Measurements from ENCODE around the gene SMIM7.
"Not testable (repeated sequence)": the region's sequence is repeated elsewhere in the genome, so short reads cannot be mapped to it uniquely, and the experiment has no call there.

The SMIM7 gene

GRCh38 chr19:16679811-16680210, 19.9 kb upstream of the SMIM7 start:
- H3K27me3 ChIP-seq (replicated peaks in 2 of 5; ENCODE audit: control insufficient read depth in 4 of 5, insufficient read depth in 5 of 5, low read length in 4 of 5), result no peaks in the 10 kb centered on the region
- 97% methylated on average over 10 of the region's 11 CpGs for WGBS (ENCODE audit: insufficient coverage)
- peaks cover 0 to 12% (median 0%) of the 10 kb centered on the region in 4 experiments for H3K36me3 ChIP-seq (ENCODE audit: control insufficient read depth in 4 of 4, insufficient read depth in 4 of 4, low read length in 3 of 4)
- ChIA-PET POLR2A (no interaction called here), CTCF (no interaction called here)
- H3K9me3 ChIP-seq (ENCODE audit: control extremely low read depth in 1 of 5, control insufficient read depth in 4 of 5, insufficient read depth in 2 of 5, low read depth in 1 of 5, low read length in 4 of 5), result peaks cover 0 to 17% (median 11%) of the 10 kb centered on the region in 5 experiments
- H3K27ac ChIP-seq (ENCODE audit: insufficient read depth in 1 of 2, low read depth in 1 of 2, low read length in 2 of 2, poor library complexity in 1 of 2, severe bottlenecking in 2 of 2), result no peak overlapping the region
- H3K4me3 ChIP-seq (ENCODE audit: control insufficient read depth in 1 of 7, extremely low read depth in 1 of 7, insufficient read depth in 4 of 7, low read depth in 2 of 7, low read length in 6 of 7), result no peak overlapping the region
- H3K4me1 ChIP-seq (ENCODE audit: control extremely low read depth in 1 of 4, control insufficient read depth in 4 of 4, insufficient read depth in 4 of 4, low read length in 3 of 4), result no peaks in the 10 kb centered on the region
- no peak for DNase-seq

DNA sequence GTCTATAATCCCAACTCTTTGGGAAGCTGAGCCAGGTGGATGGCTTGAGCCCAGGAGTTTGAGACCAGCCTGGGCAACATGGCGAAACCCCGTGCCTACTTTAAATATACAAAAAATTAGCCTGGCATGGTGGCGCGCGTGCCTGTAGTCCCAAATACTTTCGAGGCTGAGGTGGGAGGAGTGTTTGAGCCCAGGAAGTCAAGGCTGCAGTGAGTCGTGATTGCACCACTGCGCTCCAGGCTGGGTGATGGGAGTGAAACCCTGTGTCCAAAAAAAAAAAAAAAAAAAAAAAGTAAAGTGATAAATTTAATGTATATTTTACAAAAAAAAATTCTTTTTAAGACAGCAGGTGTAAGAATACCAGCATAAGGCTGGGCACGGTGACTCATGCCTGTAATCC, 18.6 kb upstream of the SMIM7 start:
- CTCF ChIA-PET, result interaction anchor here (0.7 kb wide), 1 partner anchor 51 kb away, joined by 3 read pairs; no protein-coding TSS in a partner anchor
- H3K9me3 ChIP-seq (ENCODE audit: control extremely low read depth in 1 of 5, control insufficient read depth in 4 of 5, insufficient read depth in 2 of 5, low read depth in 1 of 5, low read length in 4 of 5), result peaks cover 0 to 17% (median 11%) of the 10 kb centered on the region in 5 experiments
- POLR2A ChIA-PET, result no interaction called here
- no peak for DNase-seq
- WGBS (ENCODE audit: insufficient coverage), result 91% methylated on average over 7 of the region's 9 CpGs
- H3K36me3 ChIP-seq (ENCODE audit: control insufficient read depth in 4 of 4, insufficient read depth in 4 of 4, low read length in 3 of 4), result peaks cover 0 to 12% (median 0%) of the 10 kb centered on the region in 4 experiments
- no peaks in the 10 kb centered on the region for H3K27me3 ChIP-seq (replicated peaks in 2 of 5; ENCODE audit: control insufficient read depth in 4 of 5, insufficient read depth in 5 of 5, low read length in 4 of 5)
- no peaks in the 10 kb centered on the region for H3K4me1 ChIP-seq (ENCODE audit: control extremely low read depth in 1 of 4, control insufficient read depth in 4 of 4, insufficient read depth in 4 of 4, low read length in 3 of 4)
- H3K27ac ChIP-seq (ENCODE audit: insufficient read depth in 1 of 2, low read depth in 1 of 2, low read length in 2 of 2, poor library complexity in 1 of 2, severe bottlenecking in 2 of 2), result no peak overlapping the region
- H3K4me3 ChIP-seq (ENCODE audit: control insufficient read depth in 1 of 7, extremely low read depth in 1 of 7, insufficient read depth in 4 of 7, low read depth in 2 of 7, low read length in 6 of 7), result no peak overlapping the region

GRCh38 chr19:16677055-16677454, 17.1 kb upstream of the SMIM7 start:
- no peak for DNase-seq
- H3K4me1 ChIP-seq (ENCODE audit: control extremely low read depth in 1 of 4, control insufficient read depth in 4 of 4, insufficient read depth in 4 of 4, low read length in 3 of 4), result no peaks in the 10 kb centered on the region
- ChIA-PET POLR2A (no interaction called here), CTCF (no interaction called here)
- H3K9me3 ChIP-seq (ENCODE audit: control extremely low read depth in 1 of 5, control insufficient read depth in 4 of 5, insufficient read depth in 2 of 5, low read depth in 1 of 5, low read length in 4 of 5), result peaks cover 0 to 17% (median 11%) of the 10 kb centered on the region in 5 experiments
- H3K4me3 ChIP-seq (ENCODE audit: control insufficient read depth in 1 of 7, extremely low read depth in 1 of 7, insufficient read depth in 4 of 7, low read depth in 2 of 7, low read length in 6 of 7), result no peak overlapping the region
- H3K27me3 ChIP-seq (replicated peaks in 2 of 5; ENCODE audit: control insufficient read depth in 4 of 5, insufficient read depth in 5 of 5, low read length in 4 of 5), result no peaks in the 10 kb centered on the region
- peaks cover 0 to 12% (median 0%) of the 10 kb centered on the region in 4 experiments for H3K36me3 ChIP-seq (ENCODE audit: control insufficient read depth in 4 of 4, insufficient read depth in 4 of 4, low read length in 3 of 4)
- no peak overlapping the region for H3K27ac ChIP-seq (ENCODE audit: insufficient read depth in 1 of 2, low read depth in 1 of 2, low read length in 2 of 2, poor library complexity in 1 of 2, severe bottlenecking in 2 of 2)

DNA sequence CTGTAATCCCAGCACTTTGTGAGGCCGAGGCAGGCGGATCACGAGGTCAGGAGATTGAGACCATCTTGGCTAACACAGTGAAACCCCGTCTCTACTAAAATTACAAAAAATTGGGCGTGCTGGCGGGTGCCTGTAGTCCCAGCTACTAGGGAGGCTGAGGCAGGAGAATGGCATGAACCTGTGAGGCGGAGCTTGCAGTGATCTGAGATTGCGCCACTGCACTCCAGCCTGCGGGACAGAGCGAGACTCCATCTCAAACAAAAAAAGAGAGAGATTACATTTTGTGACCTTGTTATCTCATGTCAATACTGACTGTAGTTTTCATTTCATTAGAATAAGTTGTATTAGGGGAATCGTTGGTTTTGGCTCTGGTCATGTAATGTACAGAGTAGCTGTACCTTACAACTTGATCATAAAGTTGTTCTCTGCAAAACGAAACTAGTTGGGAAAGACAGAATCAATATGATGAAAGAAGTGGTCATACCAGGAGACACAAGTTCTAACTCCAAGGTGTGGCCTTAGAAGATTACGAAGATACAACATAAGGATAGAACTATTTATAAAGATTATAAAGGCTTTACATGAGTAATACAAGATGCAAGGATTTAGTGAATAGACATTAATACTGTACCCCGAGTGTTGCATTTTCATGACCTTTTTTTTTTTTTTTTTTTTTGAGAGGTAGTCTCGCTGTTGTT, 16.3 kb upstream of the SMIM7 start:
- 92% methylated on average over 10 of the region's 15 CpGs for WGBS (ENCODE audit: insufficient coverage)
- ChIA-PET POLR2A (no interaction called here), CTCF (interaction anchor here (0.6 kb wide), 1 partner anchor 729 kb away, joined by 3 read pairs; the partner anchor contains the start of gene BST2)
- Histone ChIP-seq H3K36me3 (ENCODE audit: control insufficient read depth in 4 of 4, insufficient read depth in 4 of 4, low read length in 3 of 4) (peaks cover 0 to 8% (median 0%) of the 10 kb centered on the region in 4 experiments), H3K4me1 (ENCODE audit: control extremely low read depth in 1 of 4, control insufficient read depth in 4 of 4, insufficient read depth in 4 of 4, low read length in 3 of 4) (no peaks in the 10 kb centered on the region), H3K9me3 (ENCODE audit: control extremely low read depth in 1 of 5, control insufficient read depth in 4 of 5, insufficient read depth in 2 of 5, low read depth in 1 of 5, low read length in 4 of 5) (peaks cover 0 to 12% (median 8%) of the 10 kb centered on the region in 5 experiments), H3K27me3 (replicated peaks in 2 of 5; ENCODE audit: control insufficient read depth in 4 of 5, insufficient read depth in 5 of 5, low read length in 4 of 5) (no peaks in the 10 kb centered on the region), H3K4me3 (ENCODE audit: control insufficient read depth in 1 of 7, extremely low read depth in 1 of 7, insufficient read depth in 4 of 7, low read depth in 2 of 7, low read length in 6 of 7) (no peak overlapping the region), H3K27ac (ENCODE audit: insufficient read depth in 1 of 2, low read depth in 1 of 2, low read length in 2 of 2, poor library complexity in 1 of 2, severe bottlenecking in 2 of 2) (no peak overlapping the region)
- DNase-seq, result no peak

GRCh38 chr19:16673839-16674238, 13.9 kb upstream of the SMIM7 start:
- POLR2A ChIA-PET; H3K4me3 ChIP-seq (ENCODE audit: control insufficient read depth in 1 of 7, extremely low read depth in 1 of 7, insufficient read depth in 4 of 7, low read depth in 2 of 7, low read length in 6 of 7); H3K27ac ChIP-seq (ENCODE audit: insufficient read depth in 1 of 2, low read depth in 1 of 2, low read length in 2 of 2, poor library complexity in 1 of 2, severe bottlenecking in 2 of 2); DNase-seq; H3K36me3 ChIP-seq (ENCODE audit: control insufficient read depth in 4 of 4, insufficient read depth in 4 of 4, low read length in 3 of 4); H3K4me1 ChIP-seq (ENCODE audit: control extremely low read depth in 1 of 4, control insufficient read depth in 4 of 4, insufficient read depth in 4 of 4, low read length in 3 of 4); H3K9me3 ChIP-seq (ENCODE audit: control extremely low read depth in 1 of 5, control insufficient read depth in 4 of 5, insufficient read depth in 2 of 5, low read depth in 1 of 5, low read length in 4 of 5); H3K27me3 ChIP-seq (replicated peaks in 2 of 5; ENCODE audit: control insufficient read depth in 4 of 5, insufficient read depth in 5 of 5, low read length in 4 of 5): not testable (repeated sequence)
- CTCF ChIA-PET, result interaction anchor here (0.6 kb wide), 2 partner anchors 344 to 370 kb away, joined by 3 to 4 read pairs; no protein-coding TSS in a partner anchor
- WGBS (ENCODE audit: insufficient coverage), result 96% methylated on average over 3 of the region's 4 CpGs

DNA sequence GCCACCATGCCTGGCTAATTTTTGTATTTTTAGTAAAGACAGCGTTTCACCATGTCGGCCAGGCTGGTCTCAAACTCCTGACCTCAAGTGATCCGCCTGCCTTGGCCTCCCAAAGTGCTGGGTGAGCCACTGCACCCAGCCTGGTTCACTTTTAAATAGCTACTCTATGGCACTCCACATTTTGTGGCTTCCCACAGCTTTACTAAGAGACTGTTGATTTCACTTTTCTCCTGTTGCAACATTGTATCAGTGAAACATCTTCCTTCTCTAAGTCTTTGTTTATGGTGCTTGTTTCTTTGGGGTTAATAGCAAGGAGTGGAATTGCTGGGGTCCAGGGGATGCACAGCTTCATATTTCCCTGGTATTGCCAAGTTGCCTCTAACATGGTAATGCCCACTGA, 13.3 kb upstream of the SMIM7 start:
- Histone ChIP-seq H3K4me1 (ENCODE audit: control extremely low read depth in 1 of 4, control insufficient read depth in 4 of 4, insufficient read depth in 4 of 4, low read length in 3 of 4) (no peaks in the 10 kb centered on the region), H3K36me3 (ENCODE audit: control insufficient read depth in 4 of 4, insufficient read depth in 4 of 4, low read length in 3 of 4) (no peaks in the 10 kb centered on the region), H3K9me3 (ENCODE audit: control extremely low read depth in 1 of 5, control insufficient read depth in 4 of 5, insufficient read depth in 2 of 5, low read depth in 1 of 5, low read length in 4 of 5) (no peaks in the 10 kb centered on the region), H3K27me3 (replicated peaks in 2 of 5; ENCODE audit: control insufficient read depth in 4 of 5, insufficient read depth in 5 of 5, low read length in 4 of 5) (no peaks in the 10 kb centered on the region), H3K27ac (ENCODE audit: insufficient read depth in 1 of 2, low read depth in 1 of 2, low read length in 2 of 2, poor library complexity in 1 of 2, severe bottlenecking in 2 of 2) (no peak overlapping the region), H3K4me3 (ENCODE audit: control insufficient read depth in 1 of 7, extremely low read depth in 1 of 7, insufficient read depth in 4 of 7, low read depth in 2 of 7, low read length in 6 of 7) (no peak overlapping the region)
- ChIA-PET POLR2A (no interaction called here), CTCF (interaction anchor here (0.6 to 1.3 kb wide), 3 partner anchors 11 to 245 kb away, joined by 3 to 5 read pairs (median 3); no protein-coding TSS in a partner anchor)
- DNase-seq, result no peak
- 96% methylated on average over 3 of the region's 3 CpGs for WGBS (ENCODE audit: insufficient coverage)

DNA sequence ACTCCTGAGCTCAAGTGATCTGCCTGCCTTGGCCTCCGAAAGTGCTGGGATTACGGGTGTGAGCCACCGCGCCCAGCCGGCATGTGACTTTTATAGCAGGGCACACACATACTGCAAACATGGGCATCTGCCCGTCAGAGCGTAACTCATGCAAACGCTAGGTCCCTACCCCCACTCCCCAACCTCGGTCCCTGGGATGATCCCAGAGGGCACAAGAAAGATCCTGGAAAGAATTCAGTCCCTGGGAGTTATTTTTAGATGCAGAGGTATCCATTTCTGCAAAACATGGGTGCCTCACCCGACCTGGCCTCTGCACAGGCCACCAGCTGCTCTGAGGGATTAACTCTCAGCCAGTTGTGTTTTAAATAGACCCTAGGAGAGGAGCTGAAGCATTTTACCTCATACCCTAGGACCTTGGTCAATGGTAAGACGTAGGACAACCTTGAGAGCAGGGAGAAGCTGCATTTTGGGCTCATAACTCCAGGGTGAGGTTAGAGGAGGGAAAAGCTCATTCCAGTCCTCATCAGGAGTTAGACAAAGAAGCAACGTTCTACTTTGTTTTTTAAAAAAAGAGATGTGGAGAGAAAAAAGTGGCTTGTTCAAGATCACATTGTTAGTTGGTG, 11.8 kb upstream of the SMIM7 start:
- Histone ChIP-seq H3K36me3 (ENCODE audit: control insufficient read depth in 4 of 4, insufficient read depth in 4 of 4, low read length in 3 of 4) (no peaks in the 10 kb centered on the region), H3K27me3 (replicated peaks in 2 of 5; ENCODE audit: control insufficient read depth in 4 of 5, insufficient read depth in 5 of 5, low read length in 4 of 5) (no peaks in the 10 kb centered on the region), H3K9me3 (ENCODE audit: control extremely low read depth in 1 of 5, control insufficient read depth in 4 of 5, insufficient read depth in 2 of 5, low read depth in 1 of 5, low read length in 4 of 5) (no peaks in the 10 kb centered on the region), H3K27ac (ENCODE audit: insufficient read depth in 1 of 2, low read depth in 1 of 2, low read length in 2 of 2, poor library complexity in 1 of 2, severe bottlenecking in 2 of 2) (no peak overlapping the region), H3K4me1 (ENCODE audit: control extremely low read depth in 1 of 4, control insufficient read depth in 4 of 4, insufficient read depth in 4 of 4, low read length in 3 of 4) (no peaks in the 10 kb centered on the region), H3K4me3 (ENCODE audit: control insufficient read depth in 1 of 7, extremely low read depth in 1 of 7, insufficient read depth in 4 of 7, low read depth in 2 of 7, low read length in 6 of 7) (no peak overlapping the region)
- WGBS (ENCODE audit: insufficient coverage), result 94% methylated on average over 7 of the region's 12 CpGs
- DNase-seq, result no peak
- ChIA-PET CTCF (interaction anchor here (1.3 kb wide), 1 partner anchor 12 kb away, joined by 5 read pairs; no protein-coding TSS in a partner anchor), POLR2A (no interaction called here)
